Retinal pigment epithelial cell (primary cell): ENCODE results near the gene CAV3.

ENCODE experiments used
- DNase-seq: peaks from one replicate; pipeline ENCODE4 v3.0.0-alpha.2; 2010; ENCODE audit warnings: low read depth
- H3K4me3 ChIP-seq: 2 replicates; pipeline ENCODE4 v1.5.1; 2011; ENCODE audit warnings: mild to moderate bottlenecking, low read length, control low read depth, moderate library complexity
- TF ChIP-seq, protein P1 (sequence below): conservative IDR thresholded peaks from 2 replicates; pipeline ENCODE4 v1.5.1; 2011; ENCODE audit warnings: low read depth, low read length, control low read depth, inconsistent platforms

CAV3 gene

DNA sequence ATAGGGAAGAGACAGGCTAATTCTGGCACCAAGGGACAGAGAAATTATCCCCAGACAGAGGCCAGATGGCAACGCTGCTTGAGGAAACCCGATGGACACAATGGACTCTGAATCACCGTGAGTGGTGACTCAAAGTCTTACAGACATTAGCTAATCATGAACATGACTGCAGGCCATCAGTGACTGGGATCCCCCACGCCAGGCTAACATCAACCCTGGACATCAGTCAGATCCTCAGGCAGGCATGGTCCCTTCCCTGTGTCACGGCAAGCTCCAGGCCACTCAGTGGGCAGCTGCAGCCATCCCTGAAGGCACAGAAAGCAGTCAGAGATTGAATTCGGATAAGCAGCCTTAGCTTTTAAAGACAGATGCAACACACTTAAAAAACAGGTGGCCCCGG, 59.6 kb downstream of the CAV3 start:
- TF ChIP-seq, protein P1, sequence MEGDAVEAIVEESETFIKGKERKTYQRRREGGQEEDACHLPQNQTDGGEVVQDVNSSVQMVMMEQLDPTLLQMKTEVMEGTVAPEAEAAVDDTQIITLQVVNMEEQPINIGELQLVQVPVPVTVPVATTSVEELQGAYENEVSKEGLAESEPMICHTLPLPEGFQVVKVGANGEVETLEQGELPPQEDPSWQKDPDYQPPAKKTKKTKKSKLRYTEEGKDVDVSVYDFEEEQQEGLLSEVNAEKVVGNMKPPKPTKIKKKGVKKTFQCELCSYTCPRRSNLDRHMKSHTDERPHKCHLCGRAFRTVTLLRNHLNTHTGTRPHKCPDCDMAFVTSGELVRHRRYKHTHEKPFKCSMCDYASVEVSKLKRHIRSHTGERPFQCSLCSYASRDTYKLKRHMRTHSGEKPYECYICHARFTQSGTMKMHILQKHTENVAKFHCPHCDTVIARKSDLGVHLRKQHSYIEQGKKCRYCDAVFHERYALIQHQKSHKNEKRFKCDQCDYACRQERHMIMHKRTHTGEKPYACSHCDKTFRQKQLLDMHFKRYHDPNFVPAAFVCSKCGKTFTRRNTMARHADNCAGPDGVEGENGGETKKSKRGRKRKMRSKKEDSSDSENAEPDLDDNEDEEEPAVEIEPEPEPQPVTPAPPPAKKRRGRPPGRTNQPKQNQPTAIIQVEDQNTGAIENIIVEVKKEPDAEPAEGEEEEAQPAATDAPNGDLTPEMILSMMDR: no peak
- no peak for DNase-seq
- no peak overlapping the region for H3K4me3 ChIP-seq

DNA sequence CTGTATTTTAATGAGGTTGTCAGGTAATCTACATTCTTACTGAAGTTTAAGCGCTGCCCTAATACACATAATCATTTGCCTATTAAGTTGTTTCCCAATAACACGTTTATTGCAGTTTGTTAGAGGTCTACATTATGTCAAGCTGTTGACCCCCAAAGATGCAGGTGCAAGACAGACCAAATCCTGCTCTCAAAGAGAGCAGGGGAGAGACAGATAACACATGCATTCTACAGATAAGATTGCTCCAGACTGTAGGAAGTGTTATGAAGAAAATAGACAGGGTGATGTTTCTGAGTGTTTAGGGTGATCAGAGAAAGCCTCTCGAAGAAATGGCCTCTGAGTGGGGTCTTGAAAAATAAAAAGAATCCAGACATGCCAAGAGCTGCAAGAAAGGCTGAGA, 60.6 kb downstream of the CAV3 start:
- TF ChIP-seq, protein P1: no peak

More for the DNA sequence above, 60.6 kb downstream of the CAV3 start:
- no peak for DNase-seq
- H3K4me3 ChIP-seq: no peak overlapping the region
